Measurements from ENCODE around the gene PPP2R1A. TPM values are rescaled to one million over a fixed set of nuclear protein-coding genes. Genes with fewer than 3 reads are reported as not detected.

The PPP2R1A gene
- total RNA-seq, 1 experiment from 2014 or later: 266 TPM

- no peak overlapping the region for H3K9ac ChIP-seq (ENCODE audit: low read length)
These were observed 40.8 kb downstream of the PPP2R1A start for GRCh38 chr19:52230685-52231084.

More at GRCh38 chr19:52230685-52231084, 40.8 kb downstream of the PPP2R1A start:
- DNase-seq (ENCODE audit: low read depth, low spot score) (no peak), ATAC-seq (no peak)
- Histone ChIP-seq H4K20me1 (ENCODE audit: insufficient read depth) (no peaks in the 10 kb centered on the region), H3K27me3 (ENCODE audit: insufficient read depth, low read length) (no peaks in the 10 kb centered on the region), H3K4me1 (ENCODE audit: control insufficient read depth in 1 of 2, insufficient read depth in 2 of 2, low read length in 2 of 2) (no peaks in the 10 kb centered on the region), H2AFZ (ENCODE audit: low read depth, low read length, poor library complexity, severe bottlenecking) (no peak overlapping the region), H3K36me3 (ENCODE audit: control insufficient read depth in 1 of 2, insufficient read depth in 2 of 2, low read length in 2 of 2) (peaks cover 19 to 25% of the 10 kb centered on the region in 2 experiments; a peak in 3 of 4 replicates), H3K4me2 (ENCODE audit: low read length) (no peak overlapping the region), H3K9me2 (ENCODE audit: insufficient read depth) (no peaks in the 10 kb centered on the region), H3K4me3 (replicated peaks in 1 of 2; ENCODE audit: low read depth in 1 of 2, low read length in 2 of 2) (no peak overlapping the region), H3K27ac (ENCODE audit: low read depth, low read length) (no peak overlapping the region), H3K9me3 (ENCODE audit: control insufficient read depth in 1 of 2, insufficient read depth in 1 of 2, low read depth in 1 of 2, low read length in 2 of 2) (no peaks in the 10 kb centered on the region), H3K79me2 (ENCODE audit: insufficient read depth, low read length) (no peaks in the 10 kb centered on the region)
- CTCF ChIA-PET: no interaction called here
- POLR2A ChIA-PET: no interaction called here
- no TSS peak for BruUV-seq (replicated peaks)
- RAD21 ChIA-PET (ENCODE audit: low non-redundant PET in 1 of 2, low total read pairs in 2 of 2, uncharacterized antibody in 2 of 2, unreplicated experiment in 2 of 2): no interaction called here
- intact Hi-C loops (cut with micrococcal nuclease): loop anchor here (10.0 kb wide), 1 partner anchor 446 kb away; no protein-coding TSS in a partner anchor
- TF ChIP-seq, protein P1, sequence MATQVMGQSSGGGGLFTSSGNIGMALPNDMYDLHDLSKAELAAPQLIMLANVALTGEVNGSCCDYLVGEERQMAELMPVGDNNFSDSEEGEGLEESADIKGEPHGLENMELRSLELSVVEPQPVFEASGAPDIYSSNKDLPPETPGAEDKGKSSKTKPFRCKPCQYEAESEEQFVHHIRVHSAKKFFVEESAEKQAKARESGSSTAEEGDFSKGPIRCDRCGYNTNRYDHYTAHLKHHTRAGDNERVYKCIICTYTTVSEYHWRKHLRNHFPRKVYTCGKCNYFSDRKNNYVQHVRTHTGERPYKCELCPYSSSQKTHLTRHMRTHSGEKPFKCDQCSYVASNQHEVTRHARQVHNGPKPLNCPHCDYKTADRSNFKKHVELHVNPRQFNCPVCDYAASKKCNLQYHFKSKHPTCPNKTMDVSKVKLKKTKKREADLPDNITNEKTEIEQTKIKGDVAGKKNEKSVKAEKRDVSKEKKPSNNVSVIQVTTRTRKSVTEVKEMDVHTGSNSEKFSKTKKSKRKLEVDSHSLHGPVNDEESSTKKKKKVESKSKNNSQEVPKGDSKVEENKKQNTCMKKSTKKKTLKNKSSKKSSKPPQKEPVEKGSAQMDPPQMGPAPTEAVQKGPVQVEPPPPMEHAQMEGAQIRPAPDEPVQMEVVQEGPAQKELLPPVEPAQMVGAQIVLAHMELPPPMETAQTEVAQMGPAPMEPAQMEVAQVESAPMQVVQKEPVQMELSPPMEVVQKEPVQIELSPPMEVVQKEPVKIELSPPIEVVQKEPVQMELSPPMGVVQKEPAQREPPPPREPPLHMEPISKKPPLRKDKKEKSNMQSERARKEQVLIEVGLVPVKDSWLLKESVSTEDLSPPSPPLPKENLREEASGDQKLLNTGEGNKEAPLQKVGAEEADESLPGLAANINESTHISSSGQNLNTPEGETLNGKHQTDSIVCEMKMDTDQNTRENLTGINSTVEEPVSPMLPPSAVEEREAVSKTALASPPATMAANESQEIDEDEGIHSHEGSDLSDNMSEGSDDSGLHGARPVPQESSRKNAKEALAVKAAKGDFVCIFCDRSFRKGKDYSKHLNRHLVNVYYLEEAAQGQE (IDR thresholded peaks at IDR 0.05; ENCODE audit: low read depth): no peak
- TF ChIP-seq CEBPB (IDR thresholded peaks at IDR 0.05; ENCODE audit: low read depth) (no peak), CBX3 (IDR thresholded peaks at IDR 0.05; ENCODE audit: low read depth) (no peak), SIN3A (IDR thresholded peaks at IDR 0.05; ENCODE audit: low read depth) (no peak), CTCF (IDR thresholded peaks at IDR 0.05 in 2 of 3, conservative IDR thresholded peaks at IDR 0.05 in 1 of 3; ENCODE audit: borderline replicate concordance in 1 of 3, insufficient read depth in 1 of 3, low read depth in 2 of 3, low read length in 2 of 3) (no peak), ATF3 (IDR thresholded peaks at IDR 0.05) (no peak), YY1 (IDR thresholded peaks at IDR 0.05; ENCODE audit: extremely low read depth, insufficient replicate concordance, low read depth, low read length) (no peak), ZNF274 (IDR thresholded peaks at IDR 0.05; ENCODE audit: low read depth, low read length) (no peak), FOSL1 (IDR thresholded peaks at IDR 0.05; ENCODE audit: low read depth) (no peak)
